Karpas-422 (cell line): ENCODE results near the gene HOXC11. TPM values are rescaled to one million over a fixed set of nuclear protein-coding genes. Genes with fewer than 3 reads are reported as not detected.

Experiments used
- DNase-seq: peaks from one replicate; pipeline ENCODE4 v3.0.0-alpha.2; 2015
- H2AFZ ChIP-seq: fragments of 200-600 bp; sonication (generic); 2 replicates; pipeline ENCODE4 v1.6.1; 2014; ENCODE audit warnings: antibody characterized with exemption, low read length, mixed read lengths
- H3K27ac ChIP-seq: fragments of 200-600 bp; sonication (generic); 2 replicates; pipeline ENCODE4 v1.5.1; 2014; ENCODE audit warnings: mild to moderate bottlenecking, low read length, moderate library complexity
- H3K27me3 ChIP-seq: fragments of 200-600 bp; sonication (generic); 2 replicates; pipeline ENCODE4 v1.6.1; 2014; ENCODE audit warnings: low read length, mixed read lengths
- H3K36me3 ChIP-seq: fragments of 200-600 bp; sonication (generic); 2 replicates; pipeline ENCODE4 v1.6.1; 2014; ENCODE audit warnings: low read length, mixed read lengths; ENCODE audit not compliant: insufficient read depth
- H3K4me1 ChIP-seq: fragments of 200-600 bp; sonication (generic); 2 replicates; pipeline ENCODE4 v1.6.1; 2014; ENCODE audit warnings: mild to moderate bottlenecking, low read length, mixed read lengths
- H3K4me2 ChIP-seq: fragments of 200-600 bp; sonication (generic); 2 replicates; pipeline ENCODE4 v1.6.1; 2014; ENCODE audit warnings: low read length, low read depth, mild to moderate bottlenecking; ENCODE audit not compliant: poor library complexity, severe bottlenecking
- H3K4me3 ChIP-seq: fragments of 200-600 bp; sonication (generic); 2 replicates; pipeline ENCODE4 v1.5.1; 2014; ENCODE audit warnings: mild to moderate bottlenecking, antibody characterized with exemption, low read length, mixed read lengths
- H3K79me2 ChIP-seq: fragments of 200-600 bp; sonication (generic); 2 replicates; pipeline ENCODE4 v1.6.1; 2014; ENCODE audit warnings: mild to moderate bottlenecking, low read length, mixed read lengths
- H3K9ac ChIP-seq: fragments of 200-600 bp; sonication (generic); 2 replicates; pipeline ENCODE4 v1.6.0; 2014; ENCODE audit warnings: low read length
- H3K9me2 ChIP-seq: fragments of 200-600 bp; sonication (generic), shearing (Covaris generic); replicated peaks from 2 replicates; pipeline ENCODE4 v1.6.0; 2014; ENCODE audit warnings: mild to moderate bottlenecking, low read length, moderate library complexity; ENCODE audit not compliant: insufficient read depth
- H3K9me3 ChIP-seq: fragments of 300-700, 200-600 bp; sonication (generic); 2 replicates; pipeline ENCODE4 v1.6.1; 2014; ENCODE audit warnings: low read length, mixed read lengths
- H4K20me1 ChIP-seq: fragments of 200-600 bp; sonication (generic); 2 replicates; pipeline ENCODE4 v1.6.1; 2014; ENCODE audit warnings: mild to moderate bottlenecking, antibody characterized with exemption, low read length, low read depth; ENCODE audit not compliant: insufficient read depth
- total RNA-seq: library from RNA; depleted of rRNA; stranded (reverse); fragments of >200 nt; shearing (Covaris generic); gene quantifications from 2 replicates; pipeline ENCODE4 v1.2.3, GENCODE V29; 2014; ENCODE audit warnings: low replicate concordance; rRNA removed

Gene HOXC11
- total RNA-seq: not detected in 2 replicates

- Histone ChIP-seq H3K9me2 (no peaks in the 10 kb centered on the region), H3K27ac (no peak within 1 kb of the TSS), H3K9me3 (no peaks in the 10 kb centered on the region), H3K4me3 (peak within 1 kb of the TSS; percentile 69; the same call in 1 of the 2 replicates), H4K20me1 (no peaks in the 10 kb centered on the region), H3K36me3 (no peaks in the 10 kb centered on the region), H3K9ac (peak within 1 kb of the TSS; percentile 77), H2AFZ (no peak within 1 kb of the TSS), H3K27me3 (no peaks in the 10 kb centered on the region), H3K4me2 (peak within 1 kb of the TSS; percentile 76), H3K4me1 (peaks cover 26% of the 10 kb centered on the region), H3K79me2 (no peaks in the 10 kb centered on the region)
- DNase-seq: no peak
These were observed at the start of gene HOXC11 for GRCh38 chr12:53972722-53973235. HOXC11 (plus strand) TSS chr12:53973126; CDS start chr12:53973242, 116 bp downstream.

DNA sequence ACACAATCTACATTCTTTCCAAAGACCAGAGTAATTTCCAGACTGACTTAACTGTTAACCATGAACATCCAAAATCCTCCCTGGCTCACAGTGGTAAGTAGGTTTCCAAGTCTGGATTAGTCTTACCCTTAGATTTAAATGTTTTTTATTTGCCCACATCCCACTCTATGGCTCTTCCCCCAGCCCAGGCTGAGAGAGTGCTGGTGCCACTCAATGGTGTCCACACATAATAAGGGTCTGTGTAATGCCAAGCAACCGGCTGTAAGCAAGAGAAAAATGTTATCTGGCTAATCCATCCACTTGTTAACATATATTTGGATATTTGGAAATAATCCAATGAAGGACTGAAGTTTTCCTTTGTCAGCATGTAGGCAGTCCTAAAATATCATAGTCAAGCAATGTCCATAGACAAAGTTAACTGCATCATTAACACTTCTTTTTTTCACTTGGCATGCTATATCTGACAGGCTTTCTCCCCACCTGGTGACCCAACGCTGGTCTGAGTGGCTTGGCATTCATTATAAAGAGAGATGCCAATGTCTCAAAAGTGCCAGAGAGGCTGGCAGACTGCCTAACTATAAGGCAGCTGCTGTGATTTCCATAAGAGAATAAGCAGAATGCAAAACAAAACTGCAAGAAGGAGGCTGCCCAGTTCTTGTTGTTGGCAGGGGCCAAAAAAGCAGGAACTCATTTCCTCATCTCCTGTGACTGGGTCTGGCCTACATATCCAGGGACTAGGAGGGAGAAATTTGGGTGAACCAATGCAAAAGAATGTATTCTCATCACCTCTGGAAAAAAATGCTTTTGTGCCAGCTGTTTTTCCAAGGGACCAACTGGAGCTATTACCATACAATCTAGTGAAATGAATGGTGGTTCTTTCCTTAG, 48.2 kb upstream of the HOXC11 start:
- no peaks in the 10 kb centered on the region for H3K9me3 ChIP-seq
- H3K27me3 ChIP-seq: no peaks in the 10 kb centered on the region
- DNase-seq: no peak
- H3K4me2 ChIP-seq: no peak overlapping the region
- H4K20me1 ChIP-seq: no peaks in the 10 kb centered on the region
- H3K36me3 ChIP-seq: no peaks in the 10 kb centered on the region
- no peak overlapping the region for H3K4me3 ChIP-seq
- no peaks in the 10 kb centered on the region for H3K79me2 ChIP-seq
- no peak overlapping the region for H3K9ac ChIP-seq
- H3K27ac ChIP-seq: no peak overlapping the region
- no peak overlapping the region for H2AFZ ChIP-seq
- H3K9me2 ChIP-seq: no peaks in the 10 kb centered on the region
- H3K4me1 ChIP-seq: no peaks in the 10 kb centered on the region

DNA sequence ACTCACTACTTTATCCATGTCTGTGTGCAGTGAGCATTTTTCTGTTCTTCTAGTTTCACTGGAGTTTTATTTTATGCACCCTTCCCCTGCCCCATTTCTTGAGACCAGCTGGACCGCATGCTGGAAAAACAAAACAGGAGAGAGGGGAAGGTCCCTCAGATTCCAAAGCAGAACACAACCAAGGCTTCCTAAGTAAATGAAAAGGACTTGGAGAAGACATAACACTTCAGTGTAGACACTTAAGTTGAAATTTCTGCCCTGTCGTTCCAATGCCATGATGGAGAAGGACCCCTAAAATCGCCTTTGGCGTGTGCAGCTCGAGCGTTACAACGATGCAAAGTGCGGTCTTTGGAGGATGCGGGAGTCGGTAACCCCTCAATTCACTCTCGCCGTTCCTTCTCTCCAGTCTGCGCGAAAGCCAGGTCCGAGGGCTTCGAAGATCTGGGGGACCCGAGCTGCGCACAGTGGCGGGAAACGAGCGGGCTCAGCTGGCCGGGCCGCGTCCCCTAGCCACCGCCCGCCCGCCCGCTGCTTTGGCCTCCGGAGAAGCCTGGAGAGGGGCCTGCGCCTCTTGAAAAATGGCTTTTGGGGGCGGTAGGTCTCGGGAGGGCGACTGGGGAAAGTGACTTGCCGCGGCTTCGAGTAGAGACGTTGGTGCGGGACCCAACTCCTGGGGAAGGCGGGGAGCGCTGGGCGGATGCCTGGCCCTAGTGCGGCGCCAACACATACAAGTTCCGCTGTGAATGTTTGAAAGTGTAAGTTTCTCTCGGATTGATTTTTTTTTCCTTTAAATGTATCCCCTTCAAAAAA, 45.5 kb upstream of the HOXC11 start:
- no peak overlapping the region for H3K9ac ChIP-seq
- DNase-seq: no peak
- H3K9me3 ChIP-seq: no peaks in the 10 kb centered on the region
- H3K27ac ChIP-seq: no peak overlapping the region
- no peaks in the 10 kb centered on the region for H3K36me3 ChIP-seq
- H3K79me2 ChIP-seq: no peaks in the 10 kb centered on the region
- H3K4me2 ChIP-seq: no peak overlapping the region
- no peaks in the 10 kb centered on the region for H3K4me1 ChIP-seq
- no peaks in the 10 kb centered on the region for H3K27me3 ChIP-seq
- no peak overlapping the region for H2AFZ ChIP-seq
- no peaks in the 10 kb centered on the region for H3K9me2 ChIP-seq
- H4K20me1 ChIP-seq: no peaks in the 10 kb centered on the region
- H3K4me3 ChIP-seq: no peak overlapping the region

DNA sequence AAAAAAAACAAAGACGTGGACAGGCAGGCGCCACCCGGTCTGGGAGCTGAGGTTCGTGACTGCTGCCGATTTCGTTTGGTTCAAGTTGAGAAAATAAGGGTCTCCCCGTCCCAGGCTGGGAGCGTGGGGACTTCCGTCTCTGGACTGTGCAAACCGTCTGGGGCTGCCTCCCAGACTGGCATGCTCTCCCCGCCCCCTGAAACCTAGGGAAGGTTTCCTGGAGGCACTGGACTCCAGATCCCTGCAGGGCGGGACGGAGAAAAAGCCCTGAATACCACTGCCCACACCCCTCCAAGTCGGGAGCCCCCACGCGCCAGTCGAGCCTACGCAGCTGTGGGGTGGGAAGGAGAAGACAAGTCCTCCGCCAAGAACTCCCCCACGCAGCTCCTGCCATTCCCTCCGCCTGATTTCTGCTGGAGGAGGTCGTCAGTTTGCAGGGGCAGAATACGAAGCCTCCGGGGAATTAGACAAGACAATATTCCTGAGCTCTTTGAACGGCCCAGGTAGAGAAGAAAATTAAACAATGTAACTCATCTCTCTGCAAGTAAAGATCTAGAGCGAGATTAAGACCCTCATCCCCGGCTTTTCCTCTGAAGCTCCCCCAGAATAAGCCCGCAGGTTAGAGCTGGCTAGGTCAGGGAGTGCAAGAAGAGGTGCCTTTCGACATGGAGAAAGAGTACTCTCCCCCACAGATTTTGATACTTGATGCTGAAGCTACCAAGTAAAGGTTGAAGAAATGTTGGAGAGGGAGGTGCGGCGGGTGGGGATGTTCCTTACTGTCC, 44.7 kb upstream of the HOXC11 start:
- Histone ChIP-seq H3K4me1 (no peaks in the 10 kb centered on the region), H3K9me2 (no peaks in the 10 kb centered on the region), H3K4me2 (no peak overlapping the region), H2AFZ (no peak overlapping the region), H3K36me3 (no peaks in the 10 kb centered on the region), H4K20me1 (no peaks in the 10 kb centered on the region), H3K27ac (no peak overlapping the region), H3K79me2 (no peaks in the 10 kb centered on the region), H3K27me3 (no peaks in the 10 kb centered on the region), H3K9ac (no peak overlapping the region), H3K4me3 (no peak overlapping the region), H3K9me3 (no peaks in the 10 kb centered on the region)
- no peak for DNase-seq

GRCh38 chr12:53929527-53929926, 43.4 kb upstream of the HOXC11 start:
- Histone ChIP-seq H3K9me3 (no peaks in the 10 kb centered on the region), H3K27me3 (no peaks in the 10 kb centered on the region), H3K4me2 (no peak overlapping the region), H3K36me3 (no peaks in the 10 kb centered on the region), H3K4me1 (no peaks in the 10 kb centered on the region), H4K20me1 (no peaks in the 10 kb centered on the region), H3K9me2 (no peaks in the 10 kb centered on the region), H2AFZ (no peak overlapping the region), H3K27ac (no peak overlapping the region), H3K4me3 (no peak overlapping the region), H3K9ac (no peak overlapping the region), H3K79me2 (no peaks in the 10 kb centered on the region)
- DNase-seq: no peak

DNA sequence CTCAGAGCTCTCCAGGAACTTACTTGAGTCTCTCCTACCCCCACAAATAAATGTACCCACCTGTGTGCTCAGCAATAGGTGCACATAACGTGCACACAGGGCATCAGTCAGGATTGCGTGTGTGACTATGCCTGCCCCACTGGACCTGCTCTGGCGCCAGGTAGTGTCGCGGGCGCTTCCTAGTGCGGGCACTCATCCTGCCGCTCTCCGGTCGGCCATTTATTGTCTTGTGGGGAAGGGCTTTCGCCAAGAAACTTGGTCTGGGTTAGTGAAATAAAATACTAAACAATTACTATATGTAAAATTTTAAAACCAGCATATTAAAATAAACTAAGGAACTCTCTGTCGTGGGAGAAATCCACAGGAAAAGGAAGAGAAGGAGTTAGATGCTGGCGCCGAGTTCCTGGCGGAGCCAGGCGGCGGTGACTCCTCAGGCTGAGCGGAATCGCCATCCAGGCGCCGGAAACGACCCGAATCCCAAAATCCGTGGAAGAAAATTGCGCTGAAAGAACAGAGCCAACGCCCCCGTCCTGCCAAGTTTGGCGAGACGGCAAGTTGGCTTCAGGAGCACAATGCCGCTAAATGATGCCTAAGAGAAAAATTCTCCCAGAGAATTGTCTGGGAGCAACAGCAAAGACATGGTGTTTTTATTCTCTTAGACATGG, 42.2 kb upstream of the HOXC11 start:
- no peak for DNase-seq
- Histone ChIP-seq H3K27ac (no peak overlapping the region), H3K79me2 (no peaks in the 10 kb centered on the region), H3K9me3 (no peaks in the 10 kb centered on the region), H2AFZ (no peak overlapping the region), H3K9me2 (no peaks in the 10 kb centered on the region), H3K4me3 (no peak overlapping the region), H3K9ac (no peak overlapping the region), H3K36me3 (no peaks in the 10 kb centered on the region), H3K4me2 (no peak overlapping the region), H3K27me3 (no peaks in the 10 kb centered on the region), H4K20me1 (no peaks in the 10 kb centered on the region), H3K4me1 (peaks cover 8% of the 10 kb centered on the region)

DNA sequence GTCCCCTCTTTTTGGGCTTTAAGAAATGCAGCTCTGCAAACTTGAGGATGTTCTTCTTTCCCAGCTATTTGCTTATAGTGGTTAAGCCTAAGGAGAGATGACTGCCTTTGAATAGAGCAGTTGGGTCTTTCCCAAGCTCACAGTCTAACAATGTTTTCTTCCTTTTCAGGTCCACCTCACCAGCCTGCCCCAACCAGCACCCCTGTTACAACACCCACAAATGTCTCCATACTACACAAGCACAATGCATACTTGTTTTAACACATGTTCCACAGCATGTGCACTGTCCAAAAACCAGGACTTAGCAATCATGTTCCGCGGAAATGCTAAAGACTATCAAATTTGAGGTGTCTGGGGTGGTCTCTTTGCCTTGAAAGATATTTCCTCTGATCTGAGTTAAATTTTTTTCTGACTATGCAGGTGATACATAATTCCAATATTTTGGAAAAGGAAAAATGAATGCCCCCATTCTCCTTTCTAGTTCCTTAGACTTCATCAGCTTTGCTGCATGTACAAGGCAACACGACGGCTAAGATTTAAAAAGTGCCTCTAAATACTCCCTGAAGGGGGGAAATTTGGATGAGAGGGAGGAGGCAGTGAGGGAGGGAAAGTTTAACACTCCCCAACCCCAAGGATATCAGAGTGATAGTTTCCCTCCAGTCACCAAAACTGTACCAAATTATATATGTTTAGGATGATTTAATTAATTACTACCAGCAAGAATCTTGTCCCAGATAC, 40.9 kb upstream of the HOXC11 start:
- H3K4me1 ChIP-seq: peaks cover 9% of the 10 kb centered on the region
- no peaks in the 10 kb centered on the region for H3K36me3 ChIP-seq
- no peaks in the 10 kb centered on the region for H3K9me3 ChIP-seq
- no peaks in the 10 kb centered on the region for H3K79me2 ChIP-seq
- DNase-seq: no peak
- no peaks in the 10 kb centered on the region for H3K27me3 ChIP-seq
- H3K9ac ChIP-seq: no peak overlapping the region
- H4K20me1 ChIP-seq: no peaks in the 10 kb centered on the region
- no peak overlapping the region for H2AFZ ChIP-seq
- no peak overlapping the region for H3K27ac ChIP-seq
- H3K4me2 ChIP-seq: no peak overlapping the region
- H3K4me3 ChIP-seq: no peak overlapping the region
- H3K9me2 ChIP-seq: no peaks in the 10 kb centered on the region
